Epidermal melanocyte (primary cell): Measurements from ENCODE around the gene USP44.
"Not testable (repeated sequence)": the region's sequence is repeated elsewhere in the genome, so short reads cannot be mapped to it uniquely, and the experiment has no call there.

ENCODE experiments used
- DNase-seq: peaks from one replicate; pipeline ENCODE4 v3.0.0; 2011; ENCODE audit warnings: low spot score; ENCODE audit not compliant: insufficient read length

USP44 gene

GRCh38 chr12:95511977-95512376 lies 39.3 kb downstream of the USP44 start:
- DNase-seq = no peak

GRCh38 chr12:95509300-95509699 lies 42.0 kb downstream of the USP44 start:
- DNase-seq = no peak

- DNase-seq = no peak
Observed at GRCh38 chr12:95506707-95507523, 44.4 kb downstream of the USP44 start.

GRCh38 chr12:95505039-95505438 lies 46.2 kb downstream of the USP44 start:
- no peak for DNase-seq

- no peak for DNase-seq
Observed at GRCh38 chr12:95504140-95504539, 47.1 kb downstream of the USP44 start.

- DNase-seq = no peak
Observed at GRCh38 chr12:95499772-95500171, 51.5 kb downstream of the USP44 start.

- DNase-seq = no peak
Observed at GRCh38 chr12:95498968-95499367, 52.3 kb downstream of the USP44 start.

GRCh38 chr12:95497031-95497430 lies 54.2 kb downstream of the USP44 start:
- no peak for DNase-seq

GRCh38 chr12:95495433-95495832 lies 55.8 kb downstream of the USP44 start:
- no peak for DNase-seq

GRCh38 chr12:95494888-95495287 lies 56.4 kb downstream of the USP44 start:
- DNase-seq = no peak

GRCh38 chr12:95492462-95492861 lies 58.8 kb downstream of the USP44 start:
- no peak for DNase-seq

GRCh38 chr12:95487024-95487423 lies 64.3 kb downstream of the USP44 start:
- no peak for DNase-seq

GRCh38 chr12:95484524-95484923 lies 66.8 kb downstream of the USP44 start:
- no peak for DNase-seq

- not testable (repeated sequence) for DNase-seq
Observed at GRCh38 chr12:95482564-95482963, 68.7 kb downstream of the USP44 start.

GRCh38 chr12:95481888-95482287 lies 69.4 kb downstream of the USP44 start:
- DNase-seq = no peak

GRCh38 chr12:95481072-95481471 lies 70.2 kb downstream of the USP44 start:
- no peak for DNase-seq

GRCh38 chr12:95480230-95480629 lies 71.0 kb downstream of the USP44 start:
- no peak for DNase-seq

- DNase-seq = no peak
Observed at GRCh38 chr12:95474660-95474958, 76.7 kb downstream of the USP44 start.

GRCh38 chr12:95473884-95474659 lies 77.2 kb downstream of the USP44 start, which contains the start of gene METAP2:
Gene METAP2 (plus strand): TSS chr12:95474152. CDS start chr12:95474180, 28 bp downstream.
- DNase-seq = peak; percentile 91

GRCh38 chr12:95473231-95473883 lies 77.9 kb downstream of the USP44 start:
- no peak for DNase-seq

- DNase-seq = no peak
Observed at GRCh38 chr12:95470300-95470699, 81.0 kb downstream of the USP44 start.
